Right lobe of liver (tissue), 6 donors: ENCODE results near the gene WDR53. TPM values are rescaled to one million over a fixed set of nuclear protein-coding genes. Genes with fewer than 3 reads are reported as not detected.
"Not testable (repeated sequence)": the region's sequence is repeated elsewhere in the genome, so short reads cannot be mapped to it uniquely, and the experiment has no call there.

Source experiments
- ATAC-seq, 4 donors: fragments of 200-7000 bp; cut with Tn5 transposase; one replicate each; pipeline ENCODE4 v1.9.1; 2020; ENCODE audit warnings: mild to moderate bottlenecking in 4 of 4, moderate library complexity in 4 of 4
- DNase-seq, 3 donors: peaks; one replicate each; pipeline ENCODE4 v3.0.0-alpha.2; 2020
- H3K27ac ChIP-seq, 3 donors: fragments of 200-600 bp; one replicate each; pipeline ENCODE4 v1.8.0; 2022
- H3K27me3 ChIP-seq, 2 donors: fragments of 200-600 bp; one replicate each; pipeline ENCODE4 v1.8.0; 2022
- H3K36me3 ChIP-seq, 4 donors: fragments of 200-600 bp; sonication (generic) in 1 of 4; one replicate each; pipeline versions ENCODE4 v1.5.1 to v1.8.0; 2017 to 2022; ENCODE audit warnings: control low read depth in 1 of 4
- H3K4me1 ChIP-seq, 4 donors: fragments of 200-600 bp; sonication (generic) in 1 of 4; one replicate each; pipeline versions ENCODE4 v1.5.1 to v1.8.0; 2017 to 2022; ENCODE audit warnings: control low read depth in 1 of 4
- H3K4me3 ChIP-seq, 3 donors: fragments of 200-600 bp; one replicate each; pipeline ENCODE4 v1.8.0; 2022
- H3K9me3 ChIP-seq, 4 donors: fragments of 200-600 bp; sonication (generic) in 1 of 4; one replicate each; pipeline versions ENCODE4 v1.5.1 to v1.8.0; 2017 to 2022; ENCODE audit warnings: control low read depth in 1 of 4
- POLR2A ChIP-seq: fragments of 450-650 bp; IDR thresholded peaks from one replicate; pipeline ENCODE4 v1.6.1; 2017; ENCODE audit warnings: antibody characterized with exemption, mild to moderate bottlenecking
- WGBS: methylation state at CpG from one replicate; pipeline ENCODE4 v1.1.6; 2018; ENCODE audit warnings: low coverage, low lambda C conversion rate; ENCODE audit not compliant: insufficient coverage; ENCODE audit errors: missing lambda C conversion rate; 5-methylcytosine and 5-hydroxymethylcytosine counted together
- intact Hi-C, 2 donors: fragments of 100-400 bp; cut with DNase I; formaldehyde crosslinking; loops; one replicate each; pipeline versions ENCODE4 v1.11.2 to v1.14.1; 2022
- long read RNA-seq: library from polyadenylated mRNA; unstranded; transcript quantifications from one replicate; pipeline ENCODE4 v2.0.0, GENCODE V29; 2019
- total RNA-seq, 6 experiments: library from RNA; depleted of rRNA in 2 of 6; stranded (reverse); fragments of >200 nt in 2 of 6; fragmentation: NEBNext Ultra II Directional in 3 of 6; extraction: Animal tissue kit (Norgen Biotek cat#: 25700) in 3 of 6; gene quantifications; one replicate each; pipeline versions ENCODE4 v1.1.0 to v1.2.4, GENCODE V29; 2016 to 2023
- TF ChIP-seq, protein P1 (sequence below), 4 donors: fragments of 200-600 bp in 3 of 4; fragments of 450-650 bp in 1 of 4; IDR thresholded peaks; one replicate each; pipeline versions ENCODE4 v1.5.1 to v1.8.0; 2016 to 2022; ENCODE audit warnings: antibody characterized with exemption in 4 of 4, mild to moderate bottlenecking in 2 of 4
- donor health status: DM: no; HTN: yes; CAD: no.
- donor health status: DM: no; HTN: no; CAD: no.
- donor health status: DM: no; HTN: no; CAD: no.
- donor health status: DM: no; HTN: yes; CAD: no.
- donor health status: DM: no; HTN: yes; CAD: no.

WDR53 gene
- total RNA-seq, result 1 to 10 TPM; 1.5 to 5.8 (median 4.3) TPM
- long read RNA-seq, result 0 reads

- intact Hi-C loops, result no loop called here
- H3K27ac ChIP-seq, result peak within 1 kb of the TSS; percentile 20 to 73 (median 67)
- TF ChIP-seq POLR2A, result peak; percentile 64
- TF ChIP-seq, protein P1, sequence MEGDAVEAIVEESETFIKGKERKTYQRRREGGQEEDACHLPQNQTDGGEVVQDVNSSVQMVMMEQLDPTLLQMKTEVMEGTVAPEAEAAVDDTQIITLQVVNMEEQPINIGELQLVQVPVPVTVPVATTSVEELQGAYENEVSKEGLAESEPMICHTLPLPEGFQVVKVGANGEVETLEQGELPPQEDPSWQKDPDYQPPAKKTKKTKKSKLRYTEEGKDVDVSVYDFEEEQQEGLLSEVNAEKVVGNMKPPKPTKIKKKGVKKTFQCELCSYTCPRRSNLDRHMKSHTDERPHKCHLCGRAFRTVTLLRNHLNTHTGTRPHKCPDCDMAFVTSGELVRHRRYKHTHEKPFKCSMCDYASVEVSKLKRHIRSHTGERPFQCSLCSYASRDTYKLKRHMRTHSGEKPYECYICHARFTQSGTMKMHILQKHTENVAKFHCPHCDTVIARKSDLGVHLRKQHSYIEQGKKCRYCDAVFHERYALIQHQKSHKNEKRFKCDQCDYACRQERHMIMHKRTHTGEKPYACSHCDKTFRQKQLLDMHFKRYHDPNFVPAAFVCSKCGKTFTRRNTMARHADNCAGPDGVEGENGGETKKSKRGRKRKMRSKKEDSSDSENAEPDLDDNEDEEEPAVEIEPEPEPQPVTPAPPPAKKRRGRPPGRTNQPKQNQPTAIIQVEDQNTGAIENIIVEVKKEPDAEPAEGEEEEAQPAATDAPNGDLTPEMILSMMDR (IDR thresholded peaks at IDR 0.05), result no peak
- H3K36me3 ChIP-seq, result peaks cover 0 to 4% (median 0%) of the 10 kb centered on the region in 4 donors
- peak within 1 kb of the TSS; percentile 93 to 97 (median 95) for H3K4me3 ChIP-seq
- no peaks in the 10 kb centered on the region for H3K27me3 ChIP-seq
- ATAC-seq (peak; percentile 99), DNase-seq (peak; percentile 97 to 98 (median 97))
- H3K4me1 ChIP-seq, result peaks cover 0 to 13% (median 6%) of the 10 kb centered on the region in 4 donors
- no peaks in the 10 kb centered on the region for H3K9me3 ChIP-seq
- 0% methylated on average over 18 of the region's 87 CpGs for WGBS
Observed at GRCh38 chr3:196568246-196569002, at the start of gene WDR53, which contains the start of gene FBXO45. WDR53 (minus strand) TSS chr3:196568554; CDS start chr3:196561475, 7,079 bp downstream. FBXO45 (plus strand) TSS chr3:196568660; CDS start chr3:196568985, 325 bp downstream.

GRCh38 chr3:196617256-196617655 lies 48.9 kb upstream of the WDR53 start:
- DNase-seq (no peak), ATAC-seq (peak in 2 of 4 donors; percentile 37 to 53)
- no peaks in the 10 kb centered on the region for H3K36me3 ChIP-seq
- H3K27me3 ChIP-seq, result no peaks in the 10 kb centered on the region
- TF ChIP-seq, protein P1 (IDR thresholded peaks at IDR 0.05), result no peak
- no peak for TF ChIP-seq POLR2A
- no peaks in the 10 kb centered on the region for H3K4me1 ChIP-seq
- H3K27ac ChIP-seq, result no peak overlapping the region
- H3K9me3 ChIP-seq, result no peaks in the 10 kb centered on the region
- intact Hi-C loops, result no loop called here
- 48% methylated on average over 5 of the region's 5 CpGs for WGBS
- H3K4me3 ChIP-seq, result no peak overlapping the region

GRCh38 chr3:196615234-196615633 lies 46.9 kb upstream of the WDR53 start:
- H3K27ac ChIP-seq, H3K4me1 ChIP-seq, DNase-seq, H3K36me3 ChIP-seq, H3K9me3 ChIP-seq, intact Hi-C loops, ATAC-seq, H3K27me3 ChIP-seq, H3K4me3 ChIP-seq: not testable (repeated sequence)
- 95% methylated on average over 6 of the region's 6 CpGs for WGBS

- intact Hi-C loops, result loop anchor here (5.0 kb wide), 2 partner anchors 70 to 75 kb away; no protein-coding TSS in a partner anchor
- Histone ChIP-seq H3K9me3 (no peaks in the 10 kb centered on the region), H3K27ac (peak overlapping the region in 1 of 3 donors; percentile 24), H3K4me3 (no peak overlapping the region), H3K36me3 (no peaks in the 10 kb centered on the region), H3K27me3 (no peaks in the 10 kb centered on the region), H3K4me1 (no peaks in the 10 kb centered on the region)
- WGBS, result 56% methylated on average over 10 of the region's 10 CpGs
- peak; percentile 27 to 43 (median 34) for ATAC-seq
- DNase-seq, result no peak
- TF ChIP-seq, protein P1 (IDR thresholded peaks at IDR 0.05), result no peak
- no peak for TF ChIP-seq POLR2A
Observed at GRCh38 chr3:196611761-196612483, 43.6 kb upstream of the WDR53 start.
